Psoas muscle (tissue), 8 donors: ENCODE measurements around the gene OGFOD3. TPM values are rescaled to one million over a fixed set of nuclear protein-coding genes. Genes with fewer than 3 reads are reported as not detected.
"Not testable (repeated sequence)": the region's sequence is repeated elsewhere in the genome, so short reads cannot be mapped to it uniquely, and the experiment has no call there.

Source experiments
- ATAC-seq, 4 donors: fragments of 200-7000 bp; cut with Tn5 transposase; one replicate each; pipeline ENCODE4 v1.9.1; 2020; ENCODE audit warnings: moderate library complexity in 3 of 4, mild to moderate bottlenecking in 2 of 4
- DNase-seq, 2 donors: peaks; one replicate each; pipeline ENCODE4 v3.0.0-alpha.2; 2020
- H3K27ac ChIP-seq: fragments of 200-600 bp; one replicate; pipeline ENCODE4 v1.8.0; 2022
- H3K27me3 ChIP-seq, 3 donors: fragments of 200-600 bp in 1 of 3; one replicate each; pipeline versions ENCODE4 v1.6.1 to v1.8.0; 2013 to 2022; ENCODE audit warnings: low read length in 2 of 3, mild to moderate bottlenecking in 2 of 3, moderate library complexity in 1 of 3; ENCODE audit not compliant: insufficient read depth in 3 of 3
- H3K36me3 ChIP-seq, 2 donors: fragments of 200-600 bp in 1 of 2; one replicate each; pipeline versions ENCODE4 v1.6.1 to v1.8.0; 2013 to 2022; ENCODE audit warnings: low read depth in 1 of 2, mild to moderate bottlenecking in 1 of 2, moderate library complexity in 1 of 2; ENCODE audit not compliant: insufficient read depth in 1 of 2
- H3K4me1 ChIP-seq: fragments of 200-600 bp; one replicate; pipeline ENCODE4 v1.8.0; 2022
- H3K4me3 ChIP-seq: fragments of 200-600 bp; one replicate; pipeline ENCODE4 v1.8.0; 2022; ENCODE audit warnings: mild to moderate bottlenecking
- H3K9me3 ChIP-seq: fragments of 200-600 bp; one replicate; pipeline ENCODE4 v1.8.0; 2022
- CTCF ChIP-seq: fragments of 200-600 bp; IDR thresholded peaks from one replicate; pipeline ENCODE4 v1.8.0; 2022; ENCODE audit warnings: antibody characterized with exemption
- WGBS, 3 donors: extraction: QIAGEN DNeasy Blood & Tissue Kit; methylation state at CpG; one replicate each; pipeline versions ENCODE4 v1.1.6 to v1.1.7; 2013; 5-methylcytosine and 5-hydroxymethylcytosine counted together
- intact Hi-C, 2 donors: fragments of 100-400 bp; cut with DNase I; formaldehyde crosslinking; loops; one replicate each; pipeline versions ENCODE4 v1.11.0 to v1.14.2; 2022
- polyA plus RNA-seq, 3 donors: library from polyadenylated mRNA; stranded (reverse); fragments of 200-250 nt; gene quantifications; one replicate each; pipeline ENCODE4 v1.2.3, GENCODE V29; 2013
- total RNA-seq, 4 donors: library from RNA; stranded (reverse); fragmentation: NEBNext Ultra II Directional in 2 of 4; extraction: Animal tissue kit (Norgen Biotek cat#: 25700) in 2 of 4; gene quantifications; one replicate each; pipeline versions ENCODE4 v1.2.1 to v1.2.4, GENCODE V29; 2021 to 2023
- donor health status: healthy with polysubstance abuse.
- donor health status: DM: no; HTN: no; CAD: no; lungs with moderate emphysema.
- donor health status: Bipolar disorder and iron deficiency.
- donor health status: healthy.
- donor health status: DM: yes; HTN: yes; CAD: no.
- donor health status: DM: no; HTN: no; CAD: no.
- donor health status: DM: no; HTN: no; CAD: no.
- donor health status: DM: yes; HTN: yes; CAD: no.

The OGFOD3 gene
- total and polyA plus RNA-seq, 7 donors: 15.5 to 30.4 (median 26.9) TPM

GRCh38 chr17:82367724-82368524 lies 50.5 kb downstream of the OGFOD3 start:
- no peak for DNase-seq
- Histone ChIP-seq H3K9me3 (no peaks in the 10 kb centered on the region), H3K4me3 (no peak overlapping the region), H3K4me1 (peaks cover 12% of the 10 kb centered on the region), H3K27ac (no peak overlapping the region), H3K36me3 (no peaks in the 10 kb centered on the region), H3K27me3 (peaks cover 0 to 49% (median 19%) of the 10 kb centered on the region in 3 donors)
- 87 to 93% (median 91%) methylated on average over 14 of the region's 14 CpGs for WGBS, 3 donors
- no peak for TF ChIP-seq CTCF
- ATAC-seq: no peak
- intact Hi-C loops: no loop called here

DNA sequence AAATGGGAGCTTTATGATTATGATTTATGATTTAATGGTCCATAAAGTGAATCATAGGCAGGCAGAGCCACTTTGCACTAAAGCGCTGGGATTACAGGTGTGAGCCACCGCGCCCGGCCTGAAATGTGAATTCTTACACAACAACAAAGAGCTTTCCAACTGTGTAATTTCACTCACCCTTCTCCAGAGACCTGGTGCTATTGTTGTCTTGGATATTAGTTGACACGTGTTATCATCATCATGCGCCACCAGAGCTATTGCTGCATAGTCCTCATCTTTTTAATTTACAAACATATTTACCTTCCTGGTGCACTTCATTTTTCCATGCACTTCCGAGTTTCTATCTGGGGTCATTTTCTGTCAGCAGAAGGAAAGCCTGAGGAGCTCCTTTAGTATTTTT lies 51.6 kb downstream of the OGFOD3 start:
- no peak for ATAC-seq
- H3K27me3 ChIP-seq: peaks cover 0 to 37% (median 17%) of the 10 kb centered on the region in 3 donors
- intact Hi-C loops: no loop called here
- H3K36me3 ChIP-seq: no peaks in the 10 kb centered on the region
- peaks cover 9% of the 10 kb centered on the region for H3K4me1 ChIP-seq
- no peak for TF ChIP-seq CTCF
- no peak overlapping the region for H3K27ac ChIP-seq
- 71 to 83% (median 76%) methylated on average over 7 of the region's 7 CpGs for WGBS, 3 donors
- no peak overlapping the region for H3K4me3 ChIP-seq
- no peak for DNase-seq
- no peaks in the 10 kb centered on the region for H3K9me3 ChIP-seq

DNA sequence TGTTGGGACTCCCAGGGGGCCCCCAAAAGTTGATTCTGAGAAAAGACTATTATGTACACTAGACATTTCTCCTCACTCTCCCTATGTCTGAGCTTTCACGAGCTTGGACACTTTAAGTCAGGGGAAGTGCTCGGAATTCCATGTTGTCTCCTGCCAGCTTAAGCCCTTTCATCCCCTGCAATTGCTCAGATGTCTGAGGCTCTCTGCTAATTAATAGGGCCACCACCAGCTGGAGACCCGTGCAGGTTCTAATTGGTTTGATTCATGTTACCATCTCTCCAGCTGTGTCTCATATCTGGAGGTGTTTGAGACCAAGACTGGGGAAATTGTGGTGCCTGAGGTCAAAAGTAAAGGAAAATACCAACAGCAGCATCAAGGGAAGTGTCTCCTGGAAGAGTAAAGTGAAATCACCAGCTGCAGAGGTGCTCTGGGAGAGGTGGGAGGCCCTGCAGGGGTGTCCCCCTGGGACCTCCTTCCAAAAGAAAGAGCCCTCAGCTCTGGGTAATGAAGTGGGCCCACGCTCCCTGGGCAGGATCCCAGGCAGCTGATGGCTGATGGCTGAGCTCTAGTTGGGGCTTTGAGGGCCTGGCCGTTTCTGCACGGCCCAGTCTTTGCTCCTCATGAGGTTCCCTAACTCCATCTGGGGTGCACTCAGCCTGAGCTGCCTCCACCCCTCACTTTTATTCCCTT lies 52.6 kb downstream of the OGFOD3 start:
- Histone ChIP-seq H3K27ac (no peak overlapping the region), H3K27me3 (peaks cover 0 to 27% (median 7%) of the 10 kb centered on the region in 3 donors), H3K4me1 (peaks cover 1% of the 10 kb centered on the region), H3K36me3 (no peaks in the 10 kb centered on the region), H3K9me3 (no peaks in the 10 kb centered on the region), H3K4me3 (no peak overlapping the region)
- ATAC-seq (no peak), DNase-seq (no peak)
- 65 to 70% (median 68%) methylated on average over 6 of the region's 6 CpGs for WGBS, 3 donors
- intact Hi-C loops: no loop called here
- no peak for TF ChIP-seq CTCF

DNA sequence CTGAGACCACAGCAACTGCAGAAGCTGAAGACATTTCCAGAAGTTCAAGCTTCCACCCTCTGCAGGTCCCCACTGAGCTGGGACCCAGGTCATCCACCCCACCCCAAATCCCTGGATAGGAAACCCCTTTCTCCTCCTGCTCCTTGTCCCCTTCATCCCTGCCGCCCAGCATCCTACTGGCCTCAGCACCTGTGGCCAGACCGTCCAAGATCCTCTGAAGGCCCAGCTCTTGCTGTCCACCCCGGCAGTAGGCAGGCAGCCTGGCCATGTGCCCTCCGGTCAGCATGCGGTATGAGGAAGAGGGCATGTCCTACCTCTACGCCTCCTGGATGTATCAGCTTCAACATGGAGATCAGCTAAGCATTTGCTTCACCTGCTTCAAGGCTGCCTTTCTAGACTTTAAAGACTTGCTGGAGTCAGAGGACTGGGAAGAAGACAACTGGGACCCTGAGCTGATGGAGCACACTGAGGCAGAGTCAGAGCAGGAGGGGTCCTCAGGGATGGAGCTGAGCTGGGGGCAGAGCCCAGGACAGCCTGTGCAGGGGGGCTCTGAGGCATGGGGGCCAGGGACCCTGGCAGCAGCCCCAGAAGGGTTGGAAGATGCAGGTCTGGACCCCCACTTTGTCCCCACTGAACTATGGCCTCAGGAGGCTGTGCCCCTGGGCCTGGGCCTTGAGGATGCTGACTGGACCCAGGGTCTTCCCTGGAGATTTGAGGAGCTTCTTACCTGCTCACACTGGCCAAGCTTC lies 56.3 kb downstream of the OGFOD3 start:
- ATAC-seq: no peak
- Histone ChIP-seq H3K27me3 (peaks cover 2 to 9% (median 4%) of the 10 kb centered on the region in 3 donors), H3K27ac (no peak overlapping the region), H3K36me3 (no peaks in the 10 kb centered on the region), H3K9me3 (no peaks in the 10 kb centered on the region), H3K4me1 (no peaks in the 10 kb centered on the region), H3K4me3 (no peak overlapping the region)
- TF ChIP-seq CTCF: no peak
- intact Hi-C loops: no loop called here
- DNase-seq: peak in 1 of 2 donors; percentile 48
- WGBS, 3 donors: 89 to 94% (median 92%) methylated on average over 6 of the region's 6 CpGs

DNA sequence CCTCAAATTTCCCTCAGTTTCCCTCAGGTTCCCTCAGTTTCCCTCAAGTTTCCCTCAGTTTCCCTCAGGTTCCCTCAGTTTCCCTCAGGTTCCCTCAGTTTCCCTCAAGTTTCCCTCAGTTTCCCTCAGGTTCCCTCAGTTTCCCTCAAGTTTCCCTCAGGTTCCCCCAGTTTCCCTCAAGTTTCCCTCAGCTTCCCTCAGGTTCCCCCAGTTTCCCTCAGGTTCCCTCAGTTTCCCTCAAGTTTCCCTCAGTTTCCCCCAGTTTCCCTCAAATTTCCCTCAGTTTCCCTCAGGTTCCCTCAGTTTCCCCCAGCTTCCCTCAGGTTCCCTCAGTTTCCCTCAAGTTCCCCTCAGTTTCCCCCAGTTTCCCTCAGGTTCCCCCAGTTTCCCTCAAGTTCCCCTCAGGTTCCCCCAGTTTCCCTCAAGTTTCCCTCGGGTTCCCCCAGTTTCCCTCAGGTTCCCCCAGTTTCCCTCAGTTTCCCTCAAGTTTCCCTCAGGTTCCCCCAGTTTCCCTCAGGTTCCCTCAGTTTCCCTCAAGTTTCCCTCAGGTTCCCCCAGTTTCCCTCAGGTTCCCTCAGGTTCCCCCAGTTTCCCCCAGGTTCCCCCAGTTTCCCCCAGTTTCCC lies 58.8 kb downstream of the OGFOD3 start:
- DNase-seq, H3K4me1 ChIP-seq, H3K27ac ChIP-seq, H3K36me3 ChIP-seq, H3K4me3 ChIP-seq, H3K9me3 ChIP-seq, ATAC-seq: not testable (repeated sequence)
- WGBS, 3 donors: 69 to 93% (median 91%) methylated on average over 1 of the region's 1 CpG
- intact Hi-C loops: loop anchor here in 1 of 2 donors (10.0 kb wide), 1 partner anchor 195 kb away; no protein-coding TSS in a partner anchor
- H3K27me3 ChIP-seq: peaks cover 1 to 23% (median 4%) of the 10 kb centered on the region in 3 donors
